ENCODE results near the gene ZNF318.

DNA sequence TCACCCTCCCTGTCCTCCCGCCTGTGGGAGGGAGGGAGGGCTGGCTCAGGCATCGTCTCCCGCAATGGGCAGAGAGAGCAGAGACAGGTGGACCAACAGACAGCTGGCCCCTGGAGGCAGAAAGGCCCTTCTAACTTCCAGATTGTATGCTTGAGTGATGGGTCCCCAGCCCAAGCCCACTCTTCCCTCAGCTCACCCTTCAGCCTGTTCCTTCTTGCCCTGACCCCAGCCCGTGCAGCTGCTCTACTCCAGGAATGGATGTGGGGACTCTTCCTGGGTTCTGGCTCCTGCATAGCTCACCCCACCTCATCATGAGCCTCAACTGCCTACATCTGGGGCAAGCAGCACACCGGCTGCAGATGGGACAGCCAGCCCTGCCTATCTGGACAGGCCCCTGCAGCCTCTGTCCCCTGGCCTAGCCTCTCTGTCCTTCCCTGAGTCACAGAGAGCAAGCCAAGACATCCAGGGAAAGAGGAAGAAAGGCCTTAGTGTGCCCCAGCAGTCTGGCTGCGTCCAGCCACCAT, 82.9 kb downstream of the ZNF318 start:
- TF ChIP-seq, protein P1, sequence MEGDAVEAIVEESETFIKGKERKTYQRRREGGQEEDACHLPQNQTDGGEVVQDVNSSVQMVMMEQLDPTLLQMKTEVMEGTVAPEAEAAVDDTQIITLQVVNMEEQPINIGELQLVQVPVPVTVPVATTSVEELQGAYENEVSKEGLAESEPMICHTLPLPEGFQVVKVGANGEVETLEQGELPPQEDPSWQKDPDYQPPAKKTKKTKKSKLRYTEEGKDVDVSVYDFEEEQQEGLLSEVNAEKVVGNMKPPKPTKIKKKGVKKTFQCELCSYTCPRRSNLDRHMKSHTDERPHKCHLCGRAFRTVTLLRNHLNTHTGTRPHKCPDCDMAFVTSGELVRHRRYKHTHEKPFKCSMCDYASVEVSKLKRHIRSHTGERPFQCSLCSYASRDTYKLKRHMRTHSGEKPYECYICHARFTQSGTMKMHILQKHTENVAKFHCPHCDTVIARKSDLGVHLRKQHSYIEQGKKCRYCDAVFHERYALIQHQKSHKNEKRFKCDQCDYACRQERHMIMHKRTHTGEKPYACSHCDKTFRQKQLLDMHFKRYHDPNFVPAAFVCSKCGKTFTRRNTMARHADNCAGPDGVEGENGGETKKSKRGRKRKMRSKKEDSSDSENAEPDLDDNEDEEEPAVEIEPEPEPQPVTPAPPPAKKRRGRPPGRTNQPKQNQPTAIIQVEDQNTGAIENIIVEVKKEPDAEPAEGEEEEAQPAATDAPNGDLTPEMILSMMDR (IDR thresholded peaks at IDR 0.05), result no peak
- TF ChIP-seq EP300 (IDR thresholded peaks at IDR 0.05) (no peak), POLR2A (IDR thresholded peaks at IDR 0.05) (no peak), POLR2AphosphoS5 (IDR thresholded peaks at IDR 0.05) (no peak)
